GM10266 (cell line): ENCODE results near the gene IGFBP5.

Experiments
- DNase-seq: peaks from one replicate; pipeline ENCODE4 v3.0.0; 2012; ENCODE audit errors: extremely low spot score
- CTCF ChIP-seq: IDR thresholded peaks from 2 replicates; pipeline ENCODE4 v1.5.1; 2012; ENCODE audit warnings: mild to moderate bottlenecking, low read depth; ENCODE audit not compliant: control insufficient read depth, insufficient read depth; ENCODE audit errors: missing control alignments

The IGFBP5 gene

GRCh38 chr2:216673021-216673420 lies 22.3 kb downstream of the IGFBP5 start:
- no peak for DNase-seq
- TF ChIP-seq CTCF = no peak

GRCh38 chr2:216672466-216672865 lies 22.9 kb downstream of the IGFBP5 start:
- no peak for DNase-seq
- TF ChIP-seq CTCF = no peak

GRCh38 chr2:216671791-216672343 lies 23.5 kb downstream of the IGFBP5 start:
- no peak for DNase-seq
- no peak for TF ChIP-seq CTCF

GRCh38 chr2:216671081-216671411 lies 24.3 kb downstream of the IGFBP5 start:
- no peak for DNase-seq
- TF ChIP-seq CTCF = no peak

- no peak for TF ChIP-seq CTCF
- DNase-seq = no peak
Observed at GRCh38 chr2:216670266-216671080, 24.9 kb downstream of the IGFBP5 start.

GRCh38 chr2:216666461-216667233 lies 28.7 kb downstream of the IGFBP5 start:
- DNase-seq = peak; percentile 82
- peak; percentile 99 for TF ChIP-seq CTCF

- TF ChIP-seq CTCF = no peak
- no peak for DNase-seq
Observed at GRCh38 chr2:216665717-216666116, 29.6 kb downstream of the IGFBP5 start.
